Suprapubic skin (tissue), 4 donors: ENCODE data around the gene SMOC2. TPM values are rescaled to one million over a fixed set of nuclear protein-coding genes. Genes with fewer than 3 reads are reported as not detected.

Experiments
- DNase-seq, 2 donors: peaks; one replicate each; pipeline ENCODE4 v3.0.0-alpha.2; 2019; ENCODE audit warnings: low spot score in 2 of 2
- H3K27ac ChIP-seq: fragments of 200-600 bp; sonication (generic); one replicate; pipeline ENCODE4 v1.5.1; 2019
- H3K27me3 ChIP-seq: fragments of 200-600 bp; sonication (generic); one replicate; pipeline ENCODE4 v1.5.1; 2019
- H3K36me3 ChIP-seq: fragments of 200-600 bp; sonication (generic); one replicate; pipeline ENCODE4 v1.5.1; 2019
- H3K4me1 ChIP-seq: fragments of 200-600 bp; sonication (generic); one replicate; pipeline ENCODE4 v1.5.1; 2019
- H3K4me3 ChIP-seq: fragments of 200-600 bp; sonication (generic); one replicate; pipeline ENCODE4 v1.5.1; 2019; ENCODE audit warnings: mild to moderate bottlenecking
- H3K9me3 ChIP-seq: fragments of 200-600 bp; sonication (generic); one replicate; pipeline ENCODE4 v1.5.1; 2019
- CTCF ChIP-seq, 2 donors: fragments of 200-600 bp in 1 of 2; fragments of 450-650 bp in 1 of 2; sonication (generic) in 1 of 2; IDR thresholded peaks; one replicate each; pipeline ENCODE4 v1.5.1; 2016 to 2019; ENCODE audit warnings: antibody characterized with exemption in 2 of 2, mild to moderate bottlenecking in 1 of 2, moderate library complexity in 1 of 2
- EP300 ChIP-seq: sonication (generic); formaldehyde crosslinking; IDR thresholded peaks from one replicate; pipeline ENCODE4 v1.6.1; 2017; ENCODE audit warnings: antibody characterized with exemption
- POLR2A ChIP-seq, 2 donors: fragments of 450-650 bp; IDR thresholded peaks; one replicate each; pipeline ENCODE4 v1.6.1; 2017; ENCODE audit warnings: antibody characterized with exemption in 2 of 2, mild to moderate bottlenecking in 2 of 2, moderate library complexity in 2 of 2
- POLR2AphosphoS5 ChIP-seq, 3 donors: sonication (generic); formaldehyde crosslinking; IDR thresholded peaks; one replicate each; pipeline ENCODE4 v1.6.1; 2017; ENCODE audit warnings: antibody characterized with exemption in 3 of 3
- WGBS: methylation state at CpG from one replicate; pipeline ENCODE4 v1.1.5; 2018; 5-methylcytosine and 5-hydroxymethylcytosine counted together
- total RNA-seq, 4 donors: library from RNA; depleted of rRNA; stranded (reverse); fragments of >200 nt; gene quantifications; one replicate each; pipeline ENCODE4 v1.1.0, GENCODE V29; 2016

SMOC2 gene
- total RNA-seq, 4 donors from 2014 or later, result 16.2 to 22.9 (median 18.8) TPM

GRCh38 chr6:168396561-168396960 lies 44.4 kb upstream of the SMOC2 start:
- WGBS, result 83% methylated on average over 16 of the region's 16 CpGs
- no peaks in the 10 kb centered on the region for H3K4me1 ChIP-seq

GRCh38 chr6:168397012-168397411 lies 44.0 kb upstream of the SMOC2 start:
- Histone ChIP-seq H3K27ac (no peak overlapping the region), H3K4me1 (no peaks in the 10 kb centered on the region), H3K36me3 (no peaks in the 10 kb centered on the region), H3K4me3 (no peak overlapping the region), H3K9me3 (no peaks in the 10 kb centered on the region), H3K27me3 (no peaks in the 10 kb centered on the region)
- no peak for DNase-seq
- TF ChIP-seq EP300 (no peak), POLR2A (IDR thresholded peaks at IDR 0.05) (no peak), POLR2AphosphoS5 (IDR thresholded peaks at IDR 0.05) (no peak), CTCF (IDR thresholded peaks at IDR 0.05) (no peak)
- 73% methylated on average over 10 of the region's 10 CpGs for WGBS

More at GRCh38 chr6:168396561-168396960, 44.4 kb upstream of the SMOC2 start:
- Histone ChIP-seq H3K9me3 (no peaks in the 10 kb centered on the region), H3K4me3 (no peak overlapping the region), H3K36me3 (no peaks in the 10 kb centered on the region), H3K27me3 (no peaks in the 10 kb centered on the region), H3K27ac (no peak overlapping the region)
- DNase-seq, result no peak
- TF ChIP-seq POLR2AphosphoS5 (IDR thresholded peaks at IDR 0.05) (no peak), EP300 (no peak)

GRCh38 chr6:168400037-168400436 lies 40.9 kb upstream of the SMOC2 start:
- H3K27me3 ChIP-seq, result no peaks in the 10 kb centered on the region
- WGBS, result 53% methylated on average over 2 of the region's 2 CpGs
- peak in 1 of 2 donors; percentile 32 for DNase-seq
- no peak overlapping the region for H3K27ac ChIP-seq
- no peak overlapping the region for H3K4me3 ChIP-seq
- no peak for TF ChIP-seq CTCF (IDR thresholded peaks at IDR 0.05)
- no peaks in the 10 kb centered on the region for H3K36me3 ChIP-seq
- no peaks in the 10 kb centered on the region for H3K4me1 ChIP-seq
- H3K9me3 ChIP-seq, result no peaks in the 10 kb centered on the region

GRCh38 chr6:168403370-168404005 lies 37.5 kb upstream of the SMOC2 start:
- Histone ChIP-seq H3K4me1 (no peaks in the 10 kb centered on the region), H3K27ac (no peak overlapping the region), H3K4me3 (no peak overlapping the region), H3K9me3 (no peaks in the 10 kb centered on the region), H3K27me3 (no peaks in the 10 kb centered on the region), H3K36me3 (no peaks in the 10 kb centered on the region)
- no peak for TF ChIP-seq POLR2A (IDR thresholded peaks at IDR 0.05)
- WGBS, result 85% methylated on average over 9 of the region's 9 CpGs
- peak in 1 of 2 donors; percentile 35 for DNase-seq

- 100% methylated on average over 1 of the region's 1 CpG for WGBS
- no peaks in the 10 kb centered on the region for H3K9me3 ChIP-seq
- H3K4me1 ChIP-seq, result no peaks in the 10 kb centered on the region
- TF ChIP-seq CTCF (IDR thresholded peaks at IDR 0.05) (no peak), POLR2A (IDR thresholded peaks at IDR 0.05) (no peak), EP300 (no peak), POLR2AphosphoS5 (IDR thresholded peaks at IDR 0.05) (no peak)
- DNase-seq, result peak in 1 of 2 donors; percentile 24
- no peaks in the 10 kb centered on the region for H3K27me3 ChIP-seq
- H3K36me3 ChIP-seq, result no peaks in the 10 kb centered on the region
- H3K27ac ChIP-seq, result no peak overlapping the region
- no peak overlapping the region for H3K4me3 ChIP-seq
Observed at GRCh38 chr6:168404560-168404959, 36.4 kb upstream of the SMOC2 start.

GRCh38 chr6:168407842-168408241 lies 33.1 kb upstream of the SMOC2 start:
- no peak overlapping the region for H3K4me3 ChIP-seq
- no peaks in the 10 kb centered on the region for H3K9me3 ChIP-seq
- H3K27me3 ChIP-seq, result no peaks in the 10 kb centered on the region
- H3K4me1 ChIP-seq, result no peaks in the 10 kb centered on the region
- 85% methylated on average over 8 of the region's 8 CpGs for WGBS
- H3K36me3 ChIP-seq, result no peaks in the 10 kb centered on the region
- DNase-seq, result peak in 1 of 2 donors; percentile 37
- TF ChIP-seq POLR2A (IDR thresholded peaks at IDR 0.05) (no peak), POLR2AphosphoS5 (IDR thresholded peaks at IDR 0.05) (no peak), CTCF (IDR thresholded peaks at IDR 0.05) (no peak), EP300 (no peak)
- no peak overlapping the region for H3K27ac ChIP-seq
